Testis (tissue), 2 donors: Measurements from ENCODE around the gene SARDH.

Source experiments
- CTCF ChIP-seq, 3 experiments: fragments of 450-650 bp in 2 of 3; fragments of 200-600 bp in 1 of 3; sonication (generic) in 1 of 3; IDR thresholded peaks; one replicate each; pipeline ENCODE4 v1.5.1; 2016 to 2019; ENCODE audit warnings: antibody characterized with exemption in 3 of 3, mild to moderate bottlenecking in 2 of 3, moderate library complexity in 1 of 3
- POLR2A ChIP-seq: fragments of 450-650 bp; IDR thresholded peaks from one replicate; pipeline ENCODE4 v1.6.1; 2017; ENCODE audit warnings: antibody characterized with exemption, mild to moderate bottlenecking, moderate library complexity

- TF ChIP-seq CTCF (IDR thresholded peaks at IDR 0.05), result no peak
- TF ChIP-seq POLR2A, result no peak
These were observed 32.6 kb downstream of the SARDH start for GRCh38 chr9:133705576-133705975.
